HG03175 (cell line): ENCODE measurements around the gene E2F2.

Experiments
- ATAC-seq: cut with Tn5 transposase; IDR thresholded peaks from one replicate; pipeline ENCODE4 v1.9.1; 2021; ENCODE audit warnings: mild to moderate bottlenecking, moderate library complexity; ENCODE audit not compliant: unreplicated experiment

E2F2 gene

GRCh38 chr1:23530747-23531561 lies at the start of gene E2F2:
E2F2 (minus strand) TSS chr1:23531233; CDS start chr1:23530793, 440 bp downstream.
- ATAC-seq = peak; percentile 49

- ATAC-seq = no peak
Observed at GRCh38 chr1:23578997-23579363, 47.9 kb upstream of the E2F2 start.

- ATAC-seq = no peak
Observed at GRCh38 chr1:23578311-23578996, 47.4 kb upstream of the E2F2 start.

- ATAC-seq = peak; percentile 82
Observed at GRCh38 chr1:23577056-23578004, 46.3 kb upstream of the E2F2 start.

GRCh38 chr1:23576338-23577055 lies 45.5 kb upstream of the E2F2 start:
- peak; percentile 4 for ATAC-seq

GRCh38 chr1:23575226-23575810 lies 44.3 kb upstream of the E2F2 start:
- ATAC-seq = no peak

- ATAC-seq = peak; percentile 46
Observed at GRCh38 chr1:23574265-23574754, 43.3 kb upstream of the E2F2 start.

GRCh38 chr1:23573574-23574182 lies 42.6 kb upstream of the E2F2 start:
- ATAC-seq = no peak

GRCh38 chr1:23571465-23571864 lies 40.4 kb upstream of the E2F2 start:
- ATAC-seq = no peak

- ATAC-seq = no peak
Observed at GRCh38 chr1:23570001-23570691, 39.1 kb upstream of the E2F2 start.

GRCh38 chr1:23568608-23569383 lies 37.8 kb upstream of the E2F2 start:
- ATAC-seq = no peak

- ATAC-seq = no peak
Observed at GRCh38 chr1:23567996-23568607, 37.1 kb upstream of the E2F2 start.

- ATAC-seq = no peak
Observed at GRCh38 chr1:23567629-23567995, 36.6 kb upstream of the E2F2 start.

GRCh38 chr1:23566304-23566703 lies 35.3 kb upstream of the E2F2 start:
- no peak for ATAC-seq

GRCh38 chr1:23565776-23566175 lies 34.7 kb upstream of the E2F2 start:
- no peak for ATAC-seq

GRCh38 chr1:23564529-23565122 lies 33.6 kb upstream of the E2F2 start:
- ATAC-seq = no peak

GRCh38 chr1:23563755-23564374 lies 32.8 kb upstream of the E2F2 start:
- no peak for ATAC-seq
